GM12878 (cell line): ENCODE data around the gene ROBO1. TPM values are rescaled to one million over a fixed set of nuclear protein-coding genes. Genes with fewer than 3 reads are reported as not detected.

Experiments
- ATAC-seq: fragments of 200-7000 bp; cut with Tn5 transposase; 3 replicates; pipeline ENCODE4 v1.9.1; 2020; ENCODE audit warnings: mild to moderate bottlenecking, moderate library complexity
- BruUV-seq: library from RNA; stranded (reverse); fragments of 400-500 nt; replicated peaks from 2 replicates; lab custom pipeline; 2021; lab: Mats Ljungman, UMichigan
- CTCF ChIA-PET: fragments of 300-600 bp; sonication (Branson Sonifier 250); formaldehyde crosslinking; extraction: SDS; loops from one replicate; lab custom pipeline; 2021; ENCODE audit warnings: inconsistent platforms; lab: Yijun Ruan, JAX
- POLR2A ChIA-PET: fragments of 350-600 bp; formaldehyde crosslinking; extraction: SDS; loops from one replicate; lab custom pipeline; 2021; ENCODE audit warnings: inconsistent platforms; lab: Charles Lee
- RAD21 ChIA-PET: fragments of 300-600 bp; sonication (Branson Sonifier 250); formaldehyde crosslinking; loops from one replicate; lab custom pipeline; 2023; ENCODE audit warnings: antibody characterized with exemption; ENCODE audit not compliant: unreplicated experiment; lab: Charles Lee
- SMC1A ChIA-PET: fragments of 300-600 bp; sonication (Branson Sonifier 250); formaldehyde crosslinking; loops from one replicate; lab custom pipeline; 2023; ENCODE audit not compliant: unreplicated experiment, uncharacterized antibody; lab: Charles Lee
- DNase-seq: peaks from one replicate; pipeline ENCODE4 v3.0.0-alpha.2; 2011; ENCODE audit warnings: low read depth, low spot score
- FAIRE-seq: peaks from 3 replicates; lab custom pipeline; 2011; peaks lifted over from hg19 to GRCh38; lab: Jason Lieb, UNC
- H2AFZ ChIP-seq: 2 replicates; pipeline ENCODE4 v1.6.0; 2011; ENCODE audit warnings: low read depth, low read length, control low read depth; ENCODE audit not compliant: control insufficient read depth
- H3K27ac ChIP-seq: 2 replicates; pipeline ENCODE4 v1.5.1; 2011; ENCODE audit warnings: control low read depth; ENCODE audit not compliant: control insufficient read depth, insufficient read depth
- H3K27me3 ChIP-seq, 2 experiments: replicated peaks in 1 of 2; 2 replicates each; pipeline versions ENCODE4 v1.6.0 to v1.6.1; 2011; ENCODE audit warnings: low read length in 1 of 2; ENCODE audit not compliant: control insufficient read depth in 2 of 2, insufficient read depth in 2 of 2
- H3K36me3 ChIP-seq, 2 experiments: 2 replicates each; pipeline ENCODE4 v1.5.1; 2011; ENCODE audit warnings: low read length in 1 of 2; ENCODE audit not compliant: control insufficient read depth in 2 of 2, insufficient read depth in 2 of 2
- H3K4me1 ChIP-seq: 2 replicates; pipeline ENCODE4 v1.6.1; 2011; ENCODE audit warnings: mild to moderate bottlenecking, low read length, moderate library complexity, mixed read lengths; ENCODE audit not compliant: control insufficient read depth, insufficient read depth
- H3K4me2 ChIP-seq: 2 replicates; pipeline ENCODE4 v1.6.0; 2011; ENCODE audit warnings: control low read depth; ENCODE audit not compliant: control insufficient read depth, insufficient read depth
- H3K4me3 ChIP-seq: fragments of 200-600 bp; sonication (generic); 2 replicates; pipeline ENCODE4 v1.5.1; 2016
- H3K79me2 ChIP-seq: 2 replicates; pipeline ENCODE4 v1.6.0; 2011; ENCODE audit warnings: low read length; ENCODE audit not compliant: control insufficient read depth, insufficient read depth
- H3K9ac ChIP-seq: 2 replicates; pipeline ENCODE4 v1.8.0; 2011; ENCODE audit warnings: low read length, control low read depth, mixed read lengths; ENCODE audit not compliant: control insufficient read depth, insufficient read depth
- H3K9me3 ChIP-seq: replicated peaks from 3 replicates; pipeline ENCODE4 v1.5.1; 2011; ENCODE audit warnings: mild to moderate bottlenecking, low read length; ENCODE audit not compliant: control insufficient read depth, insufficient read depth
- H4K20me1 ChIP-seq: 2 replicates; pipeline ENCODE4 v1.6.0; 2011; ENCODE audit not compliant: control insufficient read depth, insufficient read depth
- ATF2 ChIP-seq: IDR thresholded peaks from 2 replicates; pipeline ENCODE4 v1.6.1; 2012; ENCODE audit warnings: low read length, inconsistent platforms
- CBFB ChIP-seq: IDR thresholded peaks from 2 replicates; pipeline ENCODE4 v1.6.1; 2016; ENCODE audit warnings: antibody characterized with exemption, low read depth
- CREM ChIP-seq: IDR thresholded peaks from 2 replicates; pipeline ENCODE4 v1.6.1; 2014; ENCODE audit warnings: antibody characterized with exemption, low read depth
- DPF2 ChIP-seq: fragments of 450-650 bp; IDR thresholded peaks from 2 replicates; pipeline ENCODE4 v1.6.1; 2017; ENCODE audit warnings: mild to moderate bottlenecking
- EED ChIP-seq: sonication (generic); IDR thresholded peaks from 2 replicates; pipeline ENCODE4 v1.6.1; 2016; ENCODE audit warnings: antibody characterized with exemption, low read depth
- FOS ChIP-seq: IDR thresholded peaks from 3 replicates; pipeline ENCODE4 v1.6.1; 2011; ENCODE audit warnings: borderline replicate concordance; ENCODE audit not compliant: insufficient read length; ENCODE audit errors: extremely low read depth
- IRF4 ChIP-seq: IDR thresholded peaks from 2 replicates; pipeline ENCODE4 v1.6.1; 2011; ENCODE audit warnings: low read depth, low read length
- MXI1 ChIP-seq: fragments of 150-350 bp; IDR thresholded peaks from 2 replicates; pipeline ENCODE4 v1.6.1; 2011; ENCODE audit warnings: low read depth, mild to moderate bottlenecking, inconsistent platforms, low read length, improper control_type of control experiment
- NFYB ChIP-seq: IDR thresholded peaks from 2 replicates; pipeline ENCODE4 v1.6.1; 2011; ENCODE audit warnings: low read depth, mild to moderate bottlenecking, low read length, improper control_type of control experiment, moderate library complexity; ENCODE audit not compliant: insufficient read depth
- PML ChIP-seq: IDR thresholded peaks from 2 replicates; pipeline ENCODE4 v1.6.1; 2012; ENCODE audit warnings: low read length, inconsistent platforms
- SP1 ChIP-seq: IDR thresholded peaks from one replicate; pipeline ENCODE4 v1.6.1; 2011; ENCODE audit warnings: low read depth, low read length
- YBX1 ChIP-seq: fragments of 450-650 bp; IDR thresholded peaks from 2 replicates; pipeline ENCODE4 v1.6.1; 2016; ENCODE audit warnings: antibody characterized with exemption
- ZNF217 ChIP-seq: fragments of 450-650 bp; IDR thresholded peaks from 2 replicates; pipeline ENCODE4 v1.6.1; 2017; ENCODE audit warnings: antibody characterized with exemption, mild to moderate bottlenecking
- WGBS: methylation state at CpG from one replicate; pipeline ENCODE4 v1.1.6; 2016; ENCODE audit warnings: low lambda C conversion rate; ENCODE audit not compliant: insufficient replicate concordance, insufficient coverage; ENCODE audit errors: missing lambda C conversion rate; 5-methylcytosine and 5-hydroxymethylcytosine counted together
- in situ Hi-C: fragments of 300-500 bp; cut with MboI; formaldehyde crosslinking; loops from 9 replicates; pipeline ENCODE4 v1.14.3; 2018; ENCODE audit warnings: mixed read lengths
- intact Hi-C: fragments of 100-400 bp; cut with micrococcal nuclease; formaldehyde crosslinking; loops from one replicate; pipeline ENCODE4 v1.14.2; 2022; ENCODE audit not compliant: unreplicated experiment
- polyA plus RNA-seq, 11 experiments: library from polyadenylated mRNA; depleted of rRNA in 4 of 11; unstranded in 6 of 11; stranded (reverse) in 5 of 11; fragments of >200 nt; fragmentation: Nextera tagmentation in 4 of 11; fragmentation: Illumina TruSeq in 1 of 11; extraction: Ambion mirVana in 4 of 11; extraction: Trizol in 1 of 11; gene quantifications; 1 replicate in 1 of 11; 2 replicates in 10 of 11; pipeline versions ENCODE4 v1.2.1 to v1.2.3, GENCODE V29; 2011 to 2016; ENCODE audit warnings: inconsistent platforms in 2 of 11, missing spikeins in 2 of 11, low read depth in 1 of 11
- total RNA-seq, 4 experiments: library from RNA; depleted of rRNA in 3 of 4; stranded (reverse); fragments of >200 nt in 3 of 4; fragmentation: Illumina TruSeq in 1 of 4; extraction: Trizol in 1 of 4; gene quantifications; 2 replicates each; pipeline versions ENCODE4 v1.2.1 to v1.2.3, GENCODE V29; 2013 to 2021
- TF ChIP-seq, protein P1 (sequence below): fragments of 450-650 bp; formaldehyde crosslinking; IDR thresholded peaks from 2 replicates; pipeline ENCODE4 v1.5.0; 2022; ENCODE audit warnings: mild to moderate bottlenecking, missing genetic modification characterization
- TF ChIP-seq, protein P2 (sequence below): fragments of 450-650 bp; IDR thresholded peaks from 2 replicates; pipeline ENCODE4 v1.6.1; 2017; ENCODE audit warnings: mild to moderate bottlenecking, moderate library complexity

ROBO1 gene
- total and polyA plus RNA-seq, 10 of the 15 experiments (the other 5 are each of a cell fraction or from before 2014, with no cell fraction given): 0.29 to 46.5 (median 1.2) TPM

DNA sequence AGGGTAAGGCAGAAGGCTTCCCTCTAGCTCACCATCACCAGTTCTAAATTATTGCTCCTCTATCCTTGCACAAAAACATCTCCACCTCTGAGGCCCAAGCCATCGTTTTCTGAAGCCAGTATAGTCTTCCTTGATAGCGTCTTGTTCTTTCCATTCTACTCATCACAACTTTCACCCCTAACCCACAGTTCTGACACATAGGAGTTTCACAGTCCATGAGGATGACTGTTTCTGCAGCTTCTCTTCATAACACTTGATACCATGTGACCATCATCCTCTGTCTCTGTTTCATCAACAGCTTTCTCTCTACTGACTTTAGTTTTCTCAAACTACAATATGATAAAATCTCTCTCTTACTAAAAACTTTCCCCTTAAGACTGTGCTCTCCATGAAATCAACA, 1166.5 kb downstream of the ROBO1 start:
- no TSS peak for BruUV-seq
- no peaks in the 10 kb centered on the region for H3K36me3 ChIP-seq
- FAIRE-seq (no peak), ATAC-seq (no peak), DNase-seq (no peak)
- 51% methylated on average over 2 of the region's 2 CpGs for WGBS
- no peak overlapping the region for H3K4me3 ChIP-seq
- in situ Hi-C loops (no loop called here), intact Hi-C loops (no loop called here)
- H3K9ac ChIP-seq: no peak overlapping the region
- no peak overlapping the region for H3K27ac ChIP-seq
- SMC1A ChIA-PET: interaction anchor here (1.0 to 1.7 kb wide), 2 partner anchors 14 to 32 kb away, joined by 3 to 4 read pairs; no protein-coding TSS in a partner anchor
- CTCF ChIA-PET: no interaction called here
- no peaks in the 10 kb centered on the region for H3K4me1 ChIP-seq
- no peaks in the 10 kb centered on the region for H3K79me2 ChIP-seq
- no peak overlapping the region for H3K4me2 ChIP-seq
- no peak overlapping the region for H2AFZ ChIP-seq
- no peak for TF ChIP-seq EED
- TF ChIP-seq CBFB: no peak
- TF ChIP-seq, protein P1, sequence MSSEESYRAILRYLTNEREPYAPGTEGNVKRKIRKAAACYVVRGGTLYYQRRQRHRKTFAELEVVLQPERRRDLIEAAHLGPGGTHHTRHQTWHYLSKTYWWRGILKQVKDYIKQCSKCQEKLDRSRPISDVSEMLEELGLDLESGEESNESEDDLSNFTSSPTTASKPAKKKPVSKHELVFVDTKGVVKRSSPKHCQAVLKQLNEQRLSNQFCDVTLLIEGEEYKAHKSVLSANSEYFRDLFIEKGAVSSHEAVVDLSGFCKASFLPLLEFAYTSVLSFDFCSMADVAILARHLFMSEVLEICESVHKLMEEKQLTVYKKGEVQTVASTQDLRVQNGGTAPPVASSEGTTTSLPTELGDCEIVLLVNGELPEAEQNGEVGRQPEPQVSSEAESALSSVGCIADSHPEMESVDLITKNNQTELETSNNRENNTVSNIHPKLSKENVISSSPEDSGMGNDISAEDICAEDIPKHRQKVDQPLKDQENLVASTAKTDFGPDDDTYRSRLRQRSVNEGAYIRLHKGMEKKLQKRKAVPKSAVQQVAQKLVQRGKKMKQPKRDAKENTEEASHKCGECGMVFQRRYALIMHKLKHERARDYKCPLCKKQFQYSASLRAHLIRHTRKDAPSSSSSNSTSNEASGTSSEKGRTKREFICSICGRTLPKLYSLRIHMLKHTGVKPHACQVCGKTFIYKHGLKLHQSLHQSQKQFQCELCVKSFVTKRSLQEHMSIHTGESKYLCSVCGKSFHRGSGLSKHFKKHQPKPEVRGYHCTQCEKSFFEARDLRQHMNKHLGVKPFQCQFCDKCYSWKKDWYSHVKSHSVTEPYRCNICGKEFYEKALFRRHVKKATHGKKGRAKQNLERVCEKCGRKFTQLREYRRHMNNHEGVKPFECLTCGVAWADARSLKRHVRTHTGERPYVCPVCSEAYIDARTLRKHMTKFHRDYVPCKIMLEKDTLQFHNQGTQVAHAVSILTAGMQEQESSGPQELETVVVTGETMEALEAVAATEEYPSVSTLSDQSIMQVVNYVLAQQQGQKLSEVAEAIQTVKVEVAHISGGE (CRISPR knock-in tag): no peak
- TF ChIP-seq ATF2: no peak
- TF ChIP-seq MXI1: no peak
- TF ChIP-seq NFYB: no peak
- TF ChIP-seq IRF4: no peak
- no peak for TF ChIP-seq FOS
- TF ChIP-seq PML: no peak
- no peak for TF ChIP-seq ZNF217
- TF ChIP-seq, protein P2, sequence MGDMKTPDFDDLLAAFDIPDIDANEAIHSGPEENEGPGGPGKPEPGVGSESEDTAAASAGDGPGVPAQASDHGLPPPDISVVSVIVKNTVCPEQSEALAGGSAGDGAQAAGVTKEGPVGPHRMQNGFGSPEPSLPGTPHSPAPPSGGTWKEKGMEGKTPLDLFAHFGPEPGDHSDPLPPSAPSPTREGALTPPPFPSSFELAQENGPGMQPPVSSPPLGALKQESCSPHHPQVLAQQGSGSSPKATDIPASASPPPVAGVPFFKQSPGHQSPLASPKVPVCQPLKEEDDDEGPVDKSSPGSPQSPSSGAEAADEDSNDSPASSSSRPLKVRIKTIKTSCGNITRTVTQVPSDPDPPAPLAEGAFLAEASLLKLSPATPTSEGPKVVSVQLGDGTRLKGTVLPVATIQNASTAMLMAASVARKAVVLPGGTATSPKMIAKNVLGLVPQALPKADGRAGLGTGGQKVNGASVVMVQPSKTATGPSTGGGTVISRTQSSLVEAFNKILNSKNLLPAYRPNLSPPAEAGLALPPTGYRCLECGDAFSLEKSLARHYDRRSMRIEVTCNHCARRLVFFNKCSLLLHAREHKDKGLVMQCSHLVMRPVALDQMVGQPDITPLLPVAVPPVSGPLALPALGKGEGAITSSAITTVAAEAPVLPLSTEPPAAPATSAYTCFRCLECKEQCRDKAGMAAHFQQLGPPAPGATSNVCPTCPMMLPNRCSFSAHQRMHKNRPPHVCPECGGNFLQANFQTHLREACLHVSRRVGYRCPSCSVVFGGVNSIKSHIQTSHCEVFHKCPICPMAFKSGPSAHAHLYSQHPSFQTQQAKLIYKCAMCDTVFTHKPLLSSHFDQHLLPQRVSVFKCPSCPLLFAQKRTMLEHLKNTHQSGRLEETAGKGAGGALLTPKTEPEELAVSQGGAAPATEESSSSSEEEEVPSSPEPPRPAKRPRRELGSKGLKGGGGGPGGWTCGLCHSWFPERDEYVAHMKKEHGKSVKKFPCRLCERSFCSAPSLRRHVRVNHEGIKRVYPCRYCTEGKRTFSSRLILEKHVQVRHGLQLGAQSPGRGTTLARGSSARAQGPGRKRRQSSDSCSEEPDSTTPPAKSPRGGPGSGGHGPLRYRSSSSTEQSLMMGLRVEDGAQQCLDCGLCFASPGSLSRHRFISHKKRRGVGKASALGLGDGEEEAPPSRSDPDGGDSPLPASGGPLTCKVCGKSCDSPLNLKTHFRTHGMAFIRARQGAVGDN: no peak
- no peak for TF ChIP-seq SP1
- no peak for TF ChIP-seq DPF2
- TF ChIP-seq YBX1: no peak
- TF ChIP-seq CREM: no peak
- TF ChIP-seq, all 136 proteins: peak for 0
- RAD21 ChIA-PET: no interaction called here
- no peaks in the 10 kb centered on the region for H3K27me3 ChIP-seq
- H3K9me3 ChIP-seq: no peaks in the 10 kb centered on the region
- H4K20me1 ChIP-seq: no peaks in the 10 kb centered on the region
- POLR2A ChIA-PET: no interaction called here
